Kidney capillary endothelial cell (primary cell): ENCODE measurements around the gene WNT9B.

Source experiments
- DNase-seq: peaks from one replicate; pipeline ENCODE4 v3.0.0-alpha.2; 2018; ENCODE audit warnings: low spot score

WNT9B gene

DNA sequence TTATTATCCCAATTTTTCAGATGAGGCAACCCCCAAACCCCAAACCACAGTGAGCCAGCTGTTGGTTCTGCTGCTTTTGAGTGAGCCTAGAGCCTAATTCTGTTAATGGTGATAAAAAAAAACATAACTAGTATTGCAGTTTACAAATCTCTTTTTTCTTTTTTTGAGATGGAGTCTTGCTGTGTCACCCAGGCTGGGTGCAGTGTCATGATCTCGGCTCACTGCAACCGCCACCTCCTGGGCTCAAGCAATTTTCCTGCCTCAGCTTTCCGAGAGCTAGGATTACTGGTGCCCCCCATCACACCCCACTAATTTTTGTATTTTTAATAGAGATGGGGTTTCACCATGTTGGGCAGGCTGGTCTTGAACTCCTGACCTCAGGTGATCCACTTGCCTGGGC, 3.1 kb downstream of the WNT9B start:
- DNase-seq: no peak

DNA sequence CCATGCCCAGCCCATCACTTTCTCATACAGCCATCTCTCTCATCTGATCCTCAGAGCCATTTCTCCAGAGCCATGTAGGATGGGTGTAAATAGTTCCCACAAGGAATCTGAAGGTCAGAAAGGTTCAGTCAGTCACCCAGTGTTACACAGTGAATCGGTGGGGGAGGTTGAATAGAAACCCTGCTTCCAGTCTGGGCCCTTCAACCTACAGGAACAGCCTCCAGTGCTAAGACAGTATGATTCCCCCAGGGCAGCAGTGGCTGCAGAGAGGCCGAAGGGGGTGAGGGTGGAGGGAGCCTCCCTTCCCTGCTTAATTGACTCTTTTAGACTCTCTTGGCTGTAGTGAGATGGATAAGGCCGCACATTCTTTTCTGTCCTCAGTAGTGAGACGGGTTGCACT, 3.6 kb downstream of the WNT9B start:
- DNase-seq: no peak

DNA sequence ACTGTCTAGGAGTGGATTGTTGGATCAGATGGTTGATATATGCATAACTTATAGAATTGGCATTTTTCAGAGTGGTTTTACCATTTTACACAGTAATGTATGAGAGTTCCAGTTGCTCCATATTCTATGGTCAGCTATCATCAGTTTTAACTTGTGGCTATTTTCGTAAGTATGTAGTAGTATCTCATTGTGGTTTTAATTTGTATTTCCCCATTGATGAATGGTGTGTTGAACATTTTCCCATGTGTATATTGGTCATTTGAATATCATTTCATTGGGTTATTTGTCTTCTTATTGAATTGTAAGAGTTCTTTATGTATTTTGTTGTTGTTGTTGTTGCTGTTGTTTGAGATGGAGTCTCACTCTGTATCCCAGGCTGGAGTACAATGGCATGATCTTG, 6.2 kb downstream of the WNT9B start:
- DNase-seq: no peak

DNA sequence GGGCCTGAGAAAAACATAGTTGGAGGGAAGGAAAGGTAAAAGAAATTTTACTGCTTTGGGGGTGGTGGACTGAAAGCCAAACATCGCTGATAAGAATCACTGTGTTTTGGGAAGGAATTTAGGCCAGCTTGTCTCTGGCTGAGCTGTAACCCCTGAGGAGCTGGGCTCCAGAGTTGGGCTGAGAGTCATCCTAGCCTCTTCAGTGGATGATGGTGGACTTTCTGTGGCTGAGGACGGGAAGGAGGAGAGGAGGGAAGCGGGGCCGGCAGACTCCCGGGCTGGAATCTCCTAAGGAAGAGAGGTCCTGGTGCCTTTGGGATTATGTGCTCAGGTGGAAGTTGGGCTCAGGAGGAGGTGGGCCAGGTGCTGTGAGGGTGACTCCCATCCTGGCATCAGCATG, 8.6 kb downstream of the WNT9B start:
- no peak for DNase-seq

DNA sequence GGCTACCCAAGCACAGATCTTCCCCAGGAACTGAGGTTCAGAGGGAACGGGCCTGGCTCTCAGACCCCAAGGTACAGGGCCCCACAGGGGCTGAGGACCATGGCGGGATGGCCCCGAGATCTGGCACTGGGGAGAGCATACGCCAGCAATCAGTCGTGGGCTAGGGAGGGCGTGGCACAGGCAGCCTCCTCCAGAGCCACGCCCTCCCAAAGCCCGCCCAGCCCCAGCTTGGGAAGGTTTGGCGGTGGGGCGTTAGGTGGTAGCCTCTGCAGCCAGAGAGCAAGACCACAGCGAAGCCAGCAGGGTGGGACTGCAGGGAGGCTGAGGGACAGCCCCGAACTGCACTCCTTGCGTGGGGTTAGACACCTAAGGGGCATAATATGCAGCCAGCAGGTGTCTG, 11.6 kb downstream of the WNT9B start:
- DNase-seq: no peak

DNA sequence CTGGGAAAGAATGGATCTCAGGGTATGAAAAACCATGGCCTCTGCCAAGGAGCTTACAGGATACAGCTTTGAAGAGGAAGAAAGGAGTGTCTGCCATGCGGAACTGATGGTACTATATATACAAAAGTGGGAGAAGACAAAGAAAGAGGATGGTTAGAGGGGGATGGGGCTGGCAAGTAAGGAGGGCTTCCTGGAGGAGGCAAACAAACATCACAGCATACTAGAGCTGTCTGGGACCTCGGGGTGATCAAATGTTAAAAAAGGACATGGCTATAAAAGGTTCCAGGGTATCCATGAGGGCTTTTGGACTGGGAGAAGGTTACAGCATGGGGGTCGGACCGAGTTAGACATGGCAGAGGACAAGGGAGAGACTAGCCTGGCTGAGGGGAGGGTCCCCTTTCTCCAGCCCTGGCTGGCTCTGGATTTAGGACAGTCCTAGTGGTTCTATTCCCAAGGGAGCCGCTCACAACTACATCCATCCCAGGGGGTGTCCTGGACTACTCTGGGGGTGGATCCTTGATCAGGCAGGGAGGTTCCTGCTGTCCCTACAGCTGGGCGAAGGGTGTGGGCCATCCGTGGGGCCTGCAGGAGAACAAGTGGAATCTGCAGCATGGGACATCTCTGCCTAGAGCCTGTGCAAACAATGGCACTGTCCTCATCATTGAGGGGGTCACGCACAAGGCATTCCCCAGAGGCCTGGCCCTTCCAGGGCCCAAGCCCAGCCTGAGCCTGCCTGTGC, 12.2 kb downstream of the WNT9B start:
- DNase-seq: no peak

DNA sequence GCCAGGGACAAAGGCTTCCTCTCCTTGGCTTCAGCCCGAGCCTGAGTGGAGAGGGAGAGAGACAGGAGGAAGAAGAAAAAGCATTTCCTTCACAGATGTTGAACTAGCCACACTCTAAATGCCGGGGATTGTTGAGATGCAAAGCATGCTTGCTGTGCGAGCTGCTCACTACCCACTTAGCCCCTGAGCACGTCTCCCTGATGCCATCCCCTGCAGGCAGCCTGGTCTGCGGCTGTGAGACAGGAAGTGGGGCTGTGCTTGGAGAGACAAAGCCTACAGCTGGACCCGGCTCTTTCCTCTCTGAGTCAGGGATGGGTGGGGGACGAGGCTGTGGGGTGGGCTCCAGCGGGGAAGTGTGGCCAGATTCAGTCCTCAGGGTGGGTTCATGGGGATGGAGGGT, 13.7 kb downstream of the WNT9B start:
- no peak for DNase-seq

DNA sequence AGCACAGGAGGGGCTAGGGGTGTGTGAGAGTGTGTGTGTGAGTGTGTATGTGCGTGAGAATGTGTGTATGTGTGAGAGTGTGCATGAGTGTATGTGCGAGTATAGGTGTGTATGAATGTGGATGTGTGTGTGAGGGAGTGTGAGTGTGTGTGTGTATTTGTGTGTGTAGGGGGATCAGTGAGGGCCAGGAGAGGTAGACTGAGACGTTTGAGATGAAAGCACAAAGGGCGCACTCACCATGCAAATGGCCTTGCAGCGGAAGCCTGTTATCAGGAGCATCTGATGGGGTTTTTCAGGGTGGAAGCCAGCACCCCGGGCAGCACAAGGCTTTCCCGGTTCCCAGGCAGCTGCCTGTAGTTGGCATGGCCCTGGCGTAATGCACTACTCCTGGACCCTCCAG, 14.9 kb downstream of the WNT9B start:
- DNase-seq: no peak

DNA sequence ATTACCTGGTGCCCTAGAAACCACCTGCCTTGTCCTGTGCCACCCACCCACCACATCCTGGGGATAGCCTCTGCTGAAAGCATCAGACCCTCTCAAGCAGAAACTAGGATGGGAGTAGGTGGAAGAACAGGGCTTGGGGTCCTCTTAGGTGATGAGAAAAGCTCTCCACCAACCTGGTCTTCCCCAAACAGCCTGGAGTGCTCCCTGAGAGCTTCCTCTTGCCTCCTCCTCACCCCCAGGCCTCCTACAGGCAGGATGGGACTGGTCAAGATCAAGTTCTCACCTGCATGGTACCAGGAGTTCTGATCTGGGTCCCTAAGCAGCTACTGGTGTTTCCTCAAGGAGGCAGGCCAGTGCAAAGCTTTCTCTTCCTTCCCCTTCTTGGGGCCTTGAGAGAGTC, 15.4 kb downstream of the WNT9B start:
- no peak for DNase-seq

DNA sequence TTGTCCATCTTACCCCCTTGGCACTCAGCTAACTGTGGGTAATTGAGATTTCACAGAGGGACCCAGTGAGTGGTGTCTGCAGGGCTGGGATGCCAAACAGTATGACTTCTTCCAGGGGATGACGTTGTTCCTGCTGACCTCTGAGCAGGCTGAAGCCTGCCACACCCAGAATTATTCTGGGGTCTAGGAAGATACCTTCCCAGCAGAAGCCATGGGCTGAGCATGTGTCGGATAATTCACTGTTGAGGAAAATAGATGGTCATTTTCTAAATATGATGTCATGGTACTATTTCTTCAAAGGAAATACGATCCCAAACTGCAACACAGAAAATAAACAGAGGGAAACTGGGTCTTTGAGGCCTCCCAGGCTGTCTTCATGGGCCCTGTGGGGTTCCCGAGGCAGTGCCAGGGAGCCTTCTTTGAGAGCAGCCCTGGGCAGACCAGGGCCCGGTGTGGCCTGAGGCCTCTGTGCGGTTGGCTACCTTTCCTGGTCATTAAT, 17.4 kb downstream of the WNT9B start:
- DNase-seq: no peak

DNA sequence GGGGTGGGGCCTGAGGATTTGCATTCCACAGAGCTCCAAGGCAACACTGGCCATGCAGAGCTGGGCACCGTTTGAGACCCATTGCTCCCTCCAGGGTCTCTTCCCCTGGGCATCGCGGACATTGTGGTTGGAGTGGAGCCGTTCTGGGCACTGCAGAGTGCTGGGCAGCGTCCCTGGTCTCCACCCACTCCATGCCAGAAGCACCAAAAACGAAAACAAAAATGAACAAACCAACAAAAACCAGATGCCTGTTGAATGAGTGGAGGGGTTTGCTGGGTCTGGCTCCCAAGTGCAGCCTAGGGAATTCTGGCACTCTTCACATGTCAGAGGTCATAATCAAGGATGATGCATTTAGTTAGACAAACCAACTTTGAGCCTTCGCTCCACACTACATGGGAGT, 17.9 kb downstream of the WNT9B start:
- no peak for DNase-seq

DNA sequence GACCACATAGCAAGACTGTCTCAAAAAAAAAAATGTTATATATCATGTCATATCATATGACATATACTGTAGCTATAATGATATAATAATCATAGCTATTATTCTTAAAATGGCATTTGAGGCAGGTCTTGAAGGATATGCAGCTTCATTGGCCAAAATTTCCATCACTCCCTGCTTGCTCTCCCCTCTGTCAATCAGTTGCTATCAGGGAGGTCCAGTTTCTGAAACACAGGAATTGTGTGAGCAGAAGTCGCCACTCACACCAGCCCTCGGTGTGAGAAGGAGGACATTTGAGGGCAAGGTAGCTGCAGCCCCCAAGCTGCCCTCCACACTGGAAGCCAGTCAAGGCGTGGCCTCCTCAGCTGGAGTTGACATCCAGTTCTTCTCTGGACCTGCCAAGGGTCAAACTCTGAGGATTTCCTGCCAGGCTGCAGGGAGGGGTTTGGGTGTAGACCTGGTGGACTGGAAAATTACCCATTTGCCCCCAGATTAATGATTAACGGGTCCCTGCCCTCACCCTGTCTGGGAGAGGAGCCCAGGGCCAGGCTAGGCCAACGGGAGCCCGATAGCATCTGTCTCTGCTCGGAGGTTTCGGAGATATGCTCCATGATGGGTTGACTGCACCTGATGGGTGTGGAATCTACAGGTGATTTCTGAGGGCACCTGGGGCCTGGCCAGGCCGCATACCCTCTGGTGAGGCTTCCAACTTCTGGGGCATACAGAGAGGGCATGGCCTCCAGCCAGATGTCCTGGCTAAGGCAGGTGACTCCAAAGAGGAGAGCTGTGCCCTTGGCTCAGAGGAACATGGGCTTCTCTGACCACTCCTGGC, 18.8 kb downstream of the WNT9B start:
- no peak for DNase-seq

DNA sequence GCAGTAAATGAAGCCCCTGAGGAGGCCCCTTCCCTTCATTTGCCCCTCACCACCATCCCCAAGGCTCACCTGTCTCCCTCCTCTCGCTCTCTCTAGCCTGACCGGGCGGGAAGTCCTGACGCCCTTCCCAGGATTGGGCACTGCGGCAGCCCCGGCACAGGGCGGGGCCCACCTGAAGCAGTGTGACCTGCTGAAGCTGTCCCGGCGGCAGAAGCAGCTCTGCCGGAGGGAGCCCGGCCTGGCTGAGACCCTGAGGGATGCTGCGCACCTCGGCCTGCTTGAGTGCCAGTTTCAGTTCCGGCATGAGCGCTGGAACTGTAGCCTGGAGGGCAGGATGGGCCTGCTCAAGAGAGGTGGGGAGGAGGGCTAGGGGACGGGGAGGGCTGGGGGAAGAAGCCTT, 21.0 kb downstream of the WNT9B start:
- no peak for DNase-seq

DNA sequence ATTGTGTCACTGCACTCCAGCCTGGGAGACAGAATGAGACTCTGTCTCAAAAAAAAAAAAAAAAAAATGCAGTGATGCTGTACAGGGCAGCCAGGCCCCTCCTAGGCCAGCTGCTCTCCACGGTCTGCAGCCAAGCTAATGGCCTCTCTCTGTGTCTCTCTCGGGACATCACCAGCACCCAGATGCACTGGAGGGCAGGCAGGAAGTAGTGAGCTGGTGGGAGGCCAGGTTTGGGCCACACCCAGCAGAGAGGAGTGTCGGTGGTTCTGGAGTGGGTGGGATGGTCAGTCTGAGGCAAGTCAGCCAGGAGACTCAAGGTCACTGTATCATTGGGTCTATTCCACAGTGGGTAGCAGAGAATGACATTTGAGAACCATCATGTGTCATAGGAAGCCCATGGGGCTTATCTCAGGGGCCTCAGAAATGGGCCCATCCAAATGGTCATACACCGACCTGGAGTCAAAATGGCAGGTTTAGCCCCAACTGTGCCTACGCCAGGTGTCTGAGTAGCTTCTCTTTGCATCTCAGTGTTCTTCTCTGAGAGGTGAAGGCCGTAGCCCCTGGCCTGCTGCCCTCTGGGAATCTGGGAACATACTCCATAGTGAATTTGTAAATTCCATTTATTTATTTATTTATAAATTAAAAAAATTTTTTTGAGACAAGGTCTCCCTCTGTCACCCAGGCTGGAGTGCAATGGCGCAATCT, 22.7 kb downstream of the WNT9B start:
- no peak for DNase-seq

DNA sequence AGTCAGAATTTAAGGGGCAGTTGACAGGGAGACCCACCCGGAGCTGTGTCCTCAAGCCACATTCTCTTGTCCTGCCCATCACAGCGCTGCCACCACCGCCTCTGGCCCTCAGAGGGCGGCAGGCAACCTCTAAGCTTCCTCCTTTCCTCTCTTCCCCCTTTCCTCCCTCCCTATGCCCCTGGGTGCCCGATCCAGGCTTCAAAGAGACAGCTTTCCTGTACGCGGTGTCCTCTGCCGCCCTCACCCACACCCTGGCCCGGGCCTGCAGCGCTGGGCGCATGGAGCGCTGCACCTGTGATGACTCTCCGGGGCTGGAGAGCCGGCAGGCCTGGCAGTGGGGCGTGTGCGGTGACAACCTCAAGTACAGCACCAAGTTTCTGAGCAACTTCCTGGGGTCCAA, 23.5 kb downstream of the WNT9B start:
- DNase-seq: no peak

DNA sequence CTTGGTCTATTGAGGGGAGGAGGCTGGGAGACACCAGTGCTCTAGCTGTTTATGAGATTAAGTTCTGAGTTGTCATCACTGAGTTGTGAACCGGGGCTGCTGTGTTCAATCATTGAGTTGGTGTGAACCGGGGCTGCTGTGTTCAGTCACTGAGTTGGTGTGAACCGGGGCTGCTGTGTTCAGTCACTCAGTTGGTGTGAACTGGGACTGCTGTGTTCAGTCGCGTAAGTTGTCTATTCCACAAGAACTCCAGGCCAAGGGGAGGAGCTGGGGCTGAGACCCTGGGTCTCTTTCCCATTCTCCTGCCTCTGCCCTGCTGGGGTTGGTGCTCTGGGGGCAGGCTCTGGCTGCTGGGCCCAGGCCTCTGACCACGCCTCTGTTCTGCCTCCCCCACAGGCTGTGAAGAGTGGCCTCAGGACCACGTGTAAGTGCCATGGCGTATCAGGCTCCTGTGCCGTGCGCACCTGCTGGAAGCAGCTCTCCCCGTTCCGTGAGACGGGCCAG, 24.5 kb downstream of the WNT9B start:
- DNase-seq: no peak

DNA sequence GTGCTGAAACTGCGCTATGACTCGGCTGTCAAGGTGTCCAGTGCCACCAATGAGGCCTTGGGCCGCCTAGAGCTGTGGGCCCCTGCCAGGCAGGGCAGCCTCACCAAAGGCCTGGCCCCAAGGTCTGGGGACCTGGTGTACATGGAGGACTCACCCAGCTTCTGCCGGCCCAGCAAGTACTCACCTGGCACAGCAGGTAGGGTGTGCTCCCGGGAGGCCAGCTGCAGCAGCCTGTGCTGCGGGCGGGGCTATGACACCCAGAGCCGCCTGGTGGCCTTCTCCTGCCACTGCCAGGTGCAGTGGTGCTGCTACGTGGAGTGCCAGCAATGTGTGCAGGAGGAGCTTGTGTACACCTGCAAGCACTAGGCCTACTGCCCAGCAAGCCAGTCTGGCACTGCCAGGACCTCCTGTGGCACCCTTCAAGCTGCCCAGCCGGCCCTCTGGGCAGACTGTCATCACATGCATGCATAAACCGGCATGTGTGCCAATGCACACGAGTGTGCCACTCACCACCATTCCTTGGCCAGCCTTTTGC, 25.0 kb downstream of the WNT9B start:
- DNase-seq: no peak

DNA sequence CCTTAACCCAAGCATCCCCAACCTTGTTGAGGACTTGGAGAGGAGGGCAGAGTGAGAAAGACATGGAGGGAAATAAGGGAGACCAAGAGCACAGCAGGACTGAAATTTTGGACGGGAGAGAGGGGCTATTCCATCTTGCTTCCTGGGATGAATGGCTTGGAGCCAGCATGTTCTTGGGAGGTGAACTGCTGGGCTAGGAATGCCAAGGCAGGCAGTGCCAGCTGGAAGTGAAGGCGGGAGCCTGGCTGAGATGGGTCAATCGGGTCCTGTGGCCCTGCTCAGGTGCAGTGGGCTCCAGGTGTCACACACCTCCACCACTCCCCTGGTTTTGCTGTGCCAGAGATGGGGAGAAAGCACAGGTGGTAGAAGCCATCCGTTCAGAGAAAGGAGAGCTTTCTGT, 25.5 kb downstream of the WNT9B start:
- no peak for DNase-seq

DNA sequence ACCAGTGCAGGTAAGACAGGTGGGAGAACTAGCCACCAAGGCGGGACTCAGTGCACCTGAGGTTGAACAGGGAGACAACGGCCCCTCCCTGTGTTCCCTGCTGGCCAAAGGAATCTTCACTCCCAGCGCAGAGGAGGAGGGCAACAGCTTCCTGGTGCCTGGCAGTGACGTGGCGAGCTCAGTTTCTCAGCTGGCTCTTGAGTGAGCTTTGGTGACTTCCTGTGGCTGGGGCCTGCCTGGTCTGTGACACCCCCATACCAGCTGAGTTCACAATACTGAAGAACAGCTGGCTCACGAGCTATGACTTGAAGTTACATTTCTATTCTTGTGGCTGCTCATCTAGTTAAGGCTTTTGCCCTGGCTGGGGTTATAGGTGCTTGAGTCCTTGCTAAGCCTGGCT, 26.1 kb downstream of the WNT9B start:
- DNase-seq: peak; percentile 1

DNA sequence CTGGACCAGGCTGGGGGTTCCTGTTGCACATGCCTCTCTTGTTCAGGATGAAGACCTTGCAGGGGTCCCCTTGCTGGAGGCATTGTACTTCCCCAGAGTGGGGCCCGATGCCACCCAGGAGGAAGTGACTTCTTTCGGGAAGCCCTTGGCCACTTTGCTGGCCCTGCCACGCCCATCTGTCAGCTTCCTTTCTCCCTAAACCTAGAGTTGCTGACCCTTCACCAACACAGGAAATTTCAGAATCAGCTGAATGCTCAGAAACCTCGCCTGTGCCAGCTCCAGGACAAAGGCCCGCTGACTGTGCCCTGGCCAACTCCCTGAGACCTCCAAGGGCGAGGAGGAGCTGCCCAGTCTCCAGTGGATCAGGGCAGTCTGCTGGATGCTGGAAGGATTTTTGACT, 26.7 kb downstream of the WNT9B start:
- DNase-seq: peak; percentile 11

DNA sequence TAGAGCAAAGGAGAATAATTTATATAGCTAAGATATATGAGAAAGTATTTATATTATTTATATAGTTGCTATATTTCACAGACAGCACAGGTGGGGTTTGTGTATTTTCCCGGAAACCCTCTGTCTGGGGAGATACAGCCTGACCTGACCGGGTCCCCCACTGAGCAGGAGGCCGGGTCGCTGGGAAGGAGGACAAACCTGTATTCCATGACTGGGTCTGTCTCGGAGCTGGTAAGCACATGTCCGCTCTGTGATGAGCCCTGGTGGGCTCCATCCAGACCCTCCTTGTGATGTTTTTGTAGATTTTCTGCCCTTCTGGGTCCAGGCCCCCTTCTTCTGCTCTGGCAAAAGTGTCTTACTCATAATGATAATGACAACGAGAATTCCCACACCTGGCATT, 27.7 kb downstream of the WNT9B start:
- no peak for DNase-seq

DNA sequence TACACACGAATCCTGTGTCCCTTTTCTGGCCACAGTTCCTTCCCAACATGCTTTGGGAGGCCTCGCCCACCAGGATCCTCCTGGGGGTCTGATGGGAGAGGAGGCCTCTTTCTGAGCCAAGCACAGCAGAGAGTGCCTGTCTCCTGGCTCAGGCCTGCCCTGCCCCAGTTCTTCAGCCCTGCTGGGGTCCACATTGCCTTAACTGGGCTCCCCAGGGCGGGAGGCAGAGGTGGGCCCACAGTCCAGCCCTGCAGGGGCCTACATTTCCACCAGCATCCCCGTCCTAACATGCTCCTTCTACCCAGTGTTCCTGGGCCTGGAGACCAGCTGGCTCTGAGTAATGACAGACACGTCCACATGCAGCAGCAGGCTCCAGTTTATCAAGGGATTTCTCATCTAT, 29.6 kb downstream of the WNT9B start:
- DNase-seq: no peak
